GM12878 (cell line): ENCODE results near the gene ARHGEF7. TPM values are rescaled to one million over a fixed set of nuclear protein-coding genes. Genes with fewer than 3 reads are reported as not detected.

Experiments
- ATAC-seq: fragments of 200-7000 bp; cut with Tn5 transposase; 3 replicates; pipeline ENCODE4 v1.9.1; 2020; ENCODE audit warnings: mild to moderate bottlenecking, moderate library complexity
- BruUV-seq: library from RNA; stranded (reverse); fragments of 400-500 nt; replicated peaks from 2 replicates; lab custom pipeline; 2021; lab: Mats Ljungman, UMichigan
- CTCF ChIA-PET: fragments of 300-600 bp; sonication (Branson Sonifier 250); formaldehyde crosslinking; extraction: SDS; loops from one replicate; lab custom pipeline; 2021; ENCODE audit warnings: inconsistent platforms; lab: Yijun Ruan, JAX
- POLR2A ChIA-PET: fragments of 350-600 bp; formaldehyde crosslinking; extraction: SDS; loops from one replicate; lab custom pipeline; 2021; ENCODE audit warnings: inconsistent platforms; lab: Charles Lee
- RAD21 ChIA-PET: fragments of 300-600 bp; sonication (Branson Sonifier 250); formaldehyde crosslinking; loops from one replicate; lab custom pipeline; 2023; ENCODE audit warnings: antibody characterized with exemption; ENCODE audit not compliant: unreplicated experiment; lab: Charles Lee
- SMC1A ChIA-PET: fragments of 300-600 bp; sonication (Branson Sonifier 250); formaldehyde crosslinking; loops from one replicate; lab custom pipeline; 2023; ENCODE audit not compliant: unreplicated experiment, uncharacterized antibody; lab: Charles Lee
- DNase-seq: peaks from one replicate; pipeline ENCODE4 v3.0.0-alpha.2; 2011; ENCODE audit warnings: low read depth, low spot score
- FAIRE-seq: peaks from 3 replicates; lab custom pipeline; 2011; peaks lifted over from hg19 to GRCh38; lab: Jason Lieb, UNC
- H2AFZ ChIP-seq: 2 replicates; pipeline ENCODE4 v1.6.0; 2011; ENCODE audit warnings: low read depth, low read length, control low read depth; ENCODE audit not compliant: control insufficient read depth
- H3K27ac ChIP-seq: 2 replicates; pipeline ENCODE4 v1.5.1; 2011; ENCODE audit warnings: control low read depth; ENCODE audit not compliant: control insufficient read depth, insufficient read depth
- H3K27me3 ChIP-seq, 2 experiments: replicated peaks in 1 of 2; 2 replicates each; pipeline versions ENCODE4 v1.6.0 to v1.6.1; 2011; ENCODE audit warnings: low read length in 1 of 2; ENCODE audit not compliant: control insufficient read depth in 2 of 2, insufficient read depth in 2 of 2
- H3K36me3 ChIP-seq, 2 experiments: 2 replicates each; pipeline ENCODE4 v1.5.1; 2011; ENCODE audit warnings: low read length in 1 of 2; ENCODE audit not compliant: control insufficient read depth in 2 of 2, insufficient read depth in 2 of 2
- H3K4me1 ChIP-seq: 2 replicates; pipeline ENCODE4 v1.6.1; 2011; ENCODE audit warnings: mild to moderate bottlenecking, low read length, moderate library complexity, mixed read lengths; ENCODE audit not compliant: control insufficient read depth, insufficient read depth
- H3K4me2 ChIP-seq: 2 replicates; pipeline ENCODE4 v1.6.0; 2011; ENCODE audit warnings: control low read depth; ENCODE audit not compliant: control insufficient read depth, insufficient read depth
- H3K4me3 ChIP-seq: fragments of 200-600 bp; sonication (generic); 2 replicates; pipeline ENCODE4 v1.5.1; 2016
- H3K79me2 ChIP-seq: 2 replicates; pipeline ENCODE4 v1.6.0; 2011; ENCODE audit warnings: low read length; ENCODE audit not compliant: control insufficient read depth, insufficient read depth
- H3K9ac ChIP-seq: 2 replicates; pipeline ENCODE4 v1.8.0; 2011; ENCODE audit warnings: low read length, control low read depth, mixed read lengths; ENCODE audit not compliant: control insufficient read depth, insufficient read depth
- H3K9me3 ChIP-seq: replicated peaks from 3 replicates; pipeline ENCODE4 v1.5.1; 2011; ENCODE audit warnings: mild to moderate bottlenecking, low read length; ENCODE audit not compliant: control insufficient read depth, insufficient read depth
- H4K20me1 ChIP-seq: 2 replicates; pipeline ENCODE4 v1.6.0; 2011; ENCODE audit not compliant: control insufficient read depth, insufficient read depth
- EED ChIP-seq: sonication (generic); IDR thresholded peaks from 2 replicates; pipeline ENCODE4 v1.6.1; 2016; ENCODE audit warnings: antibody characterized with exemption, low read depth
- IKZF1 ChIP-seq: fragments of 450-650 bp; conservative IDR thresholded peaks from 2 replicates; pipeline ENCODE4 v1.6.1; 2017; ENCODE audit warnings: antibody characterized with exemption, mild to moderate bottlenecking
- MAX ChIP-seq: IDR thresholded peaks from 2 replicates; pipeline ENCODE4 v1.6.1; 2012; ENCODE audit warnings: low read depth, low read length, improper control_type of control experiment
- MLLT1 ChIP-seq: fragments of 450-650 bp; IDR thresholded peaks from 2 replicates; pipeline ENCODE4 v1.6.1; 2016; ENCODE audit warnings: mild to moderate bottlenecking
- RB1 ChIP-seq: fragments of 450-650 bp; formaldehyde crosslinking; IDR thresholded peaks from 2 replicates; pipeline ENCODE4 v1.6.1; 2017; ENCODE audit warnings: mild to moderate bottlenecking, borderline replicate concordance
- SREBF2 ChIP-seq: IDR thresholded peaks from 2 replicates; pipeline ENCODE4 v1.6.1; 2012; ENCODE audit warnings: mild to moderate bottlenecking, low read length
- WGBS: methylation state at CpG from one replicate; pipeline ENCODE4 v1.1.6; 2016; ENCODE audit warnings: low lambda C conversion rate; ENCODE audit not compliant: insufficient replicate concordance, insufficient coverage; ENCODE audit errors: missing lambda C conversion rate; 5-methylcytosine and 5-hydroxymethylcytosine counted together
- in situ Hi-C: fragments of 300-500 bp; cut with MboI; formaldehyde crosslinking; loops from 9 replicates; pipeline ENCODE4 v1.14.3; 2018; ENCODE audit warnings: mixed read lengths
- intact Hi-C: fragments of 100-400 bp; cut with micrococcal nuclease; formaldehyde crosslinking; loops from one replicate; pipeline ENCODE4 v1.14.2; 2022; ENCODE audit not compliant: unreplicated experiment
- polyA plus RNA-seq, 11 experiments: library from polyadenylated mRNA; depleted of rRNA in 4 of 11; unstranded in 6 of 11; stranded (reverse) in 5 of 11; fragments of >200 nt; fragmentation: Nextera tagmentation in 4 of 11; fragmentation: Illumina TruSeq in 1 of 11; extraction: Ambion mirVana in 4 of 11; extraction: Trizol in 1 of 11; gene quantifications; 1 replicate in 1 of 11; 2 replicates in 10 of 11; pipeline versions ENCODE4 v1.2.1 to v1.2.3, GENCODE V29; 2011 to 2016; ENCODE audit warnings: inconsistent platforms in 2 of 11, missing spikeins in 2 of 11, low read depth in 1 of 11
- total RNA-seq, 4 experiments: library from RNA; depleted of rRNA in 3 of 4; stranded (reverse); fragments of >200 nt in 3 of 4; fragmentation: Illumina TruSeq in 1 of 4; extraction: Trizol in 1 of 4; gene quantifications; 2 replicates each; pipeline versions ENCODE4 v1.2.1 to v1.2.3, GENCODE V29; 2013 to 2021

Gene ARHGEF7
- total and polyA plus RNA-seq, 10 of the 15 experiments (the other 5 are each of a cell fraction or from before 2014, with no cell fraction given) = 4.7 to 65.5 (median 36.6) TPM

- BruUV-seq = no TSS peak
- no peak overlapping the region for H3K9ac ChIP-seq
- no peak for TF ChIP-seq RB1
- no peak for TF ChIP-seq SREBF2
- no peak for TF ChIP-seq IKZF1
- no peak for TF ChIP-seq MLLT1
- TF ChIP-seq MAX = no peak
- TF ChIP-seq EED = no peak
- TF ChIP-seq, all 136 proteins: peak for 0
- H2AFZ ChIP-seq = no peak overlapping the region
- SMC1A ChIA-PET = no interaction called here
- RAD21 ChIA-PET = no interaction called here
- peaks cover 20 to 32% of the 10 kb centered on the region in 2 experiments; a peak in 3 of 4 replicates for H3K36me3 ChIP-seq
- 7% methylated on average over 1 of the region's 1 CpG for WGBS
- POLR2A ChIA-PET = no interaction called here
- no peak for ATAC-seq
- in situ Hi-C loops = no loop called here
- no peaks in the 10 kb centered on the region; the same call in 2 of the 3 replicates for H3K9me3 ChIP-seq
- H3K79me2 ChIP-seq = peaks cover 7% of the 10 kb centered on the region
- peaks cover 6% of the 10 kb centered on the region for H4K20me1 ChIP-seq
- H3K4me2 ChIP-seq = no peak overlapping the region
- CTCF ChIA-PET = interaction anchor here (1.3 kb wide), 1 partner anchor 165 kb away, joined by 4 read pairs; no protein-coding TSS in a partner anchor
- intact Hi-C loops = no loop called here
- H3K4me3 ChIP-seq = no peak overlapping the region
- DNase-seq = no peak
- H3K27me3 ChIP-seq = no peaks in the 10 kb centered on the region
- no peak for FAIRE-seq
- no peaks in the 10 kb centered on the region for H3K4me1 ChIP-seq
- H3K27ac ChIP-seq = no peak overlapping the region
These were observed 118.0 kb downstream of the ARHGEF7 start for GRCh38 chr13:111233080-111233479.
